Activated CD4-positive, alpha-beta T cell treated with anti-CD3 and anti-CD28 coated beads, Interleukin-2, amount 10 ng/mL, durations not matched to agents 7 days and 5 days (primary cell): ENCODE data around the gene ZEB2. TPM values are rescaled to one million over a fixed set of nuclear protein-coding genes. Genes with fewer than 3 reads are reported as not detected.

Experiments
- CTCF ChIA-PET: fragments of 350-600 bp; sonication (Branson Sonifier 250); formaldehyde crosslinking; loops from one replicate; lab custom pipeline; 2021; ENCODE audit warnings: antibody characterized with exemption; lab: Charles Lee
- POLR2A ChIA-PET: fragments of 350-600 bp; sonication (Branson Sonifier 250); formaldehyde crosslinking; loops from one replicate; lab custom pipeline; 2021; ENCODE audit warnings: antibody characterized with exemption; lab: Charles Lee
- DNase-seq: peaks from one replicate; pipeline ENCODE4 v3.0.0-alpha.2; 2020
- H3K27ac Mint-ChIP-seq: one replicate; pipeline ENCODE4 v1.8.0; 2021; ENCODE audit warnings: mild to moderate bottlenecking, moderate library complexity, mixed read lengths
- H3K27me3 Mint-ChIP-seq: one replicate; pipeline ENCODE4 v1.8.0; 2021; ENCODE audit warnings: mixed read lengths
- H3K36me3 Mint-ChIP-seq: one replicate; pipeline ENCODE4 v1.8.0; 2021; ENCODE audit warnings: low read depth, mixed read lengths
- H3K4me1 Mint-ChIP-seq: one replicate; pipeline ENCODE4 v1.8.0; 2021; ENCODE audit warnings: mixed read lengths
- H3K4me3 Mint-ChIP-seq: one replicate; pipeline ENCODE4 v1.8.0; 2021; ENCODE audit warnings: mild to moderate bottlenecking, moderate library complexity, mixed read lengths
- H3K9me3 Mint-ChIP-seq: one replicate; pipeline ENCODE4 v1.8.0; 2021; ENCODE audit warnings: mixed read lengths
- total RNA-seq, 2 experiments: library from RNA; stranded (reverse); gene quantifications; one replicate each; pipeline ENCODE4 v1.2.3, GENCODE V29; 2021

ZEB2 gene
- total RNA-seq, 2 experiments from 2014 or later: 3.3 to 3.5 TPM

DNA sequence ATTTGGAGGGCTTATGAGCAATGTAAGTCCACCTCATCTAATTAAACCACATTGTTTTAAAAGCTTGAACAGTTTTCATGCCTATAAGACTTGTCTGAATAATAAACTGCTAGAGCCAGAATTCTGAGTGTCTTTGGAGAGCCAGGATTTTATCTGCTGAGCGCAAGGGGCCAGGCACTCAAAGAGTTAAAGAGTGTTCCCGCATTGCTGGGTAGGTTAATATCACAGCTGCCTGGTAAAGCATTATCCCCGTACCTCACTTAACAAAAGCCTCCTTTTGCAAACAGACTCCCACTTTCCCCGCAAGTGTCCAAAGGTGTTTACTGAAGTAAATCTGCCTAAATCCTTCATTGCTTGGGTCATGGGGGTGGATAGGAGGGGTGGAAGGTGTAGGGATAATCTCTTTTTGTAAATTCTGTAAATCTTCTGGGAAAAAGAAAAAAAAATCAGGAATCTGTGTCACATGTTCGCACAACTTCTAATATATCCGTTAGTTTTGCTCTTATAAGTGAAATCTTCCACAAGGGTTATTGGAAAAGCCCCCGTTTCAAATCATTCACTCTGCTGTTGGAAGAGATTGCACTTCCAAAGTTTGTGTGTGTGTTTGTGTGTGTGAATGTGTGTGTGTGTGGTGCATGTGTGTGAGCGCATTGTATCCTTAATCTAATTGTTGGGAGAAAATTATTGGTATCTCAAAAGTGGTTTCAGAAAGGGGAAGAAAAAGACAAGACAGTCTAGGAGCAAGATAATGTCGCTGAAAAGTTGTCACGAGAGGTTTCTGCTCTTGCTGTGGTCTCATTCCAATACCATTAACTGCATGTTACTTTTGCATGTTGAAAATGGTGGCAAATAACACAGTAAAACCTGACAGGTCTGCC, 10.7 kb downstream of the ZEB2 start:
- H3K36me3 Mint-ChIP-seq: no peaks in the 10 kb centered on the region
- ChIA-PET CTCF (interaction anchor here (0.6 kb wide), 1 partner anchor 469 kb away, joined by 3 read pairs; no protein-coding TSS in a partner anchor), POLR2A (no interaction called here)
- peaks cover 2% of the 10 kb centered on the region for H3K4me1 Mint-ChIP-seq
- H3K27me3 Mint-ChIP-seq: peaks cover 66% of the 10 kb centered on the region
- H3K27ac Mint-ChIP-seq: no peak overlapping the region
- H3K9me3 Mint-ChIP-seq: no peaks in the 10 kb centered on the region
- DNase-seq: no peak
- H3K4me3 Mint-ChIP-seq: no peak overlapping the region

DNA sequence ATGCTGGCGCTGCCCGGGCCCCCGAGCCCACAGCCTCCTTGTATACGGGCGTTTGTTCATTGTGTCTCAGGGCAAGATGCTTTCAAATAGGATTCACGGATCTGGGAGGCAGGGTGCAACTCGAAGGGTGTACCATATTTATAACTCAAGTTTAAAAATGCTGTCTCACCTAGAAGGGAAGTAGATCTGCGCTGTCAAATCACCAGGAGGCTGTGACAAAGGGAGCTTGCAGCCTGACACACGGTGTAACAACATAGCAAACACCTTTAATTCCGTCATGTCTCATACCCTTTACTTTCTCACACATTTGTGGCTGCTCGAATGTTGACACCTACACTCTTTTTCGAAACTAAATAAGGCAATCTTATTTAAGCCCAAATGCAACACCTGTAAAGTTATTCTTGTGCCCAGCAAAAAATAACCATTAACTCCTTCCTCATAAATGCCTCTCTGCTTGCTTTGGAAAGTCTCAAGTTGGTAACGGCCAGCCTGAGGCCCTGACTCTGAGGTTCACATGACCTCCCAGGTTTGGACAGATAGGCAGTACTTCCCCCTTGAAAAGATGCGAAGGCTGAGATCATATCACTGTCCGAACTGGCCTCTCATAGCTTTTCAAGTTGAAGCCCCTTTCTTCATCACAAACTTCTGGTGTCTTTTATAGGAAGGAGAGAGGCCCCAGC, 11.6 kb downstream of the ZEB2 start:
- no peak for DNase-seq
- Mint-ChIP-seq H3K4me1 (peaks cover 2% of the 10 kb centered on the region), H3K9me3 (no peaks in the 10 kb centered on the region), H3K27me3 (peaks cover 58% of the 10 kb centered on the region), H3K27ac (no peak overlapping the region), H3K36me3 (no peaks in the 10 kb centered on the region), H3K4me3 (no peak overlapping the region)
- CTCF ChIA-PET: interaction anchor here (0.6 kb wide), 1 partner anchor 469 kb away, joined by 3 read pairs; no protein-coding TSS in a partner anchor
- POLR2A ChIA-PET: no interaction called here

DNA sequence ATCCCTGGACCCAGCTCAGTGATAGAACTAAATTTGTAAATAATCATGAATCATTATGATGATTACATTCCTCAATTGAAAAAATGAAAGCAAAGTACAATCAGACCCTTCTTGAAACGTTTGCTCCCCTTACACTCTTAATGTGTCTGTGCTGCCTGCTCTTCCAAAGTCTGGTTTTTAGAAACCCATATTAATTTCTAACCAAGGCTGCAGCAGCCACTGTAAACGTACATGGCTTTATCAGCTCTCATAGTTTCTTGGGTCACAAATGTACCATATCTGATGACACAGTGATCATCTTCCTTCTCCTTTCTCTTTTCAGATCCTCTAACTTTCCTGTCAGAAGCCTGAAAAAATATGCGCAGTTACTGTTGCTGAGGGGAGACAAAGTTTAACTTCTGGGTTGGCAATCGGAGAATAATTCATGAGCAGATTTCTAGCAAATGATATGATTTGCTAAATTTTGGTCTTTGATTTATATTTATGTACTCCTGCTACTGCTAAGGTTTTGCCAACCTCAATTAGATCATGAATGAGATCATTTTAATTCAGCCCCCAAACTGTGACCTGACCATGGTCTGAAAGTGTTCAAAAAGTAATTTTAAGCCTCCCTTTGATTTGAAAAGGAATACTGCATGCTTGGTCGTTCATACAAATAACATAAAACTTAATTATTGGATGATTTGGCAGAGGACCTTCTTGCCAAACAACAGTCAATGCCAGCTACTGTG, 12.3 kb downstream of the ZEB2 start:
- CTCF ChIA-PET: no interaction called here
- H3K36me3 Mint-ChIP-seq: no peaks in the 10 kb centered on the region
- H3K27me3 Mint-ChIP-seq: peaks cover 50% of the 10 kb centered on the region
- peaks cover 2% of the 10 kb centered on the region for H3K4me1 Mint-ChIP-seq
- H3K27ac Mint-ChIP-seq: no peak overlapping the region
- POLR2A ChIA-PET: no interaction called here
- no peak for DNase-seq
- H3K9me3 Mint-ChIP-seq: no peaks in the 10 kb centered on the region
- no peak overlapping the region for H3K4me3 Mint-ChIP-seq

GRCh38 chr2:144505245-144505831, 14.6 kb downstream of the ZEB2 start:
- Mint-ChIP-seq H3K9me3 (no peaks in the 10 kb centered on the region), H3K27ac (no peak overlapping the region), H3K36me3 (no peaks in the 10 kb centered on the region), H3K4me3 (no peak overlapping the region), H3K27me3 (peaks cover 41% of the 10 kb centered on the region), H3K4me1 (no peaks in the 10 kb centered on the region)
- POLR2A ChIA-PET: no interaction called here
- DNase-seq: no peak
- CTCF ChIA-PET: no interaction called here

- no peaks in the 10 kb centered on the region for H3K4me1 Mint-ChIP-seq
- no peak overlapping the region for H3K27ac Mint-ChIP-seq
- ChIA-PET POLR2A (no interaction called here), CTCF (interaction anchor here (0.6 to 1.1 kb wide), 2 partner anchors 9 to 91 kb away, joined by 4 read pairs; no protein-coding TSS in a partner anchor)
- no peaks in the 10 kb centered on the region for H3K9me3 Mint-ChIP-seq
- H3K4me3 Mint-ChIP-seq: no peak overlapping the region
- H3K36me3 Mint-ChIP-seq: no peaks in the 10 kb centered on the region
- H3K27me3 Mint-ChIP-seq: peaks cover 38% of the 10 kb centered on the region
- DNase-seq: no peak
Observed at GRCh38 chr2:144504218-144504641, 15.7 kb downstream of the ZEB2 start.

DNA sequence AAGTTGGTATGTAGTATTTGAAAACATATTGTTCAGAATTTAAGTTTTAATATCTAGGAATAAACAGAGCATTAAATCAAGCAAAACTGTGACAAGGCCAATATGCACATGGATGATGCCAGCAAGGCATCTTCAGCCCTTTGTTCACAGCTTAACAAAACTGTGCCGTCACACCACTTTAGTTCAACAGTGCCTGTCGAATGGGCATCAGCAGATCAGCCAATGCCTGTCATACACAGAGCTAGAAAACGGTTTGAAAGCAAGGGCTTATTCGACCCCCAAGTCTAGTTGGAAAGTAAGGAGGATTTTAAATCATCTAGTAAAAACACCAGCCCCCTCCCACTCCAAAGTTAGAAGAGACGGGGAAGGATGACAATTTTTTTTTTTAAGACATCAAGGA, 16.7 kb downstream of the ZEB2 start:
- Mint-ChIP-seq H3K27ac (no peak overlapping the region), H3K36me3 (no peaks in the 10 kb centered on the region), H3K27me3 (peaks cover 32% of the 10 kb centered on the region), H3K9me3 (no peaks in the 10 kb centered on the region), H3K4me3 (no peak overlapping the region), H3K4me1 (no peaks in the 10 kb centered on the region)
- CTCF ChIA-PET: no interaction called here
- POLR2A ChIA-PET: no interaction called here
- no peak for DNase-seq

GRCh38 chr2:144502369-144502768, 17.6 kb downstream of the ZEB2 start:
- POLR2A ChIA-PET: no interaction called here
- H3K4me3 Mint-ChIP-seq: no peak overlapping the region
- H3K4me1 Mint-ChIP-seq: no peaks in the 10 kb centered on the region
- no peak overlapping the region for H3K27ac Mint-ChIP-seq
- CTCF ChIA-PET: interaction anchor here (0.7 kb wide), 1 partner anchor 35 kb away, joined by 4 read pairs; no protein-coding TSS in a partner anchor
- peaks cover 24% of the 10 kb centered on the region for H3K27me3 Mint-ChIP-seq
- no peaks in the 10 kb centered on the region for H3K36me3 Mint-ChIP-seq
- DNase-seq: no peak
- H3K9me3 Mint-ChIP-seq: no peaks in the 10 kb centered on the region

GRCh38 chr2:144501627-144502026, 18.3 kb downstream of the ZEB2 start:
- H3K27me3 Mint-ChIP-seq: peaks cover 19% of the 10 kb centered on the region
- CTCF ChIA-PET: no interaction called here

DNA sequence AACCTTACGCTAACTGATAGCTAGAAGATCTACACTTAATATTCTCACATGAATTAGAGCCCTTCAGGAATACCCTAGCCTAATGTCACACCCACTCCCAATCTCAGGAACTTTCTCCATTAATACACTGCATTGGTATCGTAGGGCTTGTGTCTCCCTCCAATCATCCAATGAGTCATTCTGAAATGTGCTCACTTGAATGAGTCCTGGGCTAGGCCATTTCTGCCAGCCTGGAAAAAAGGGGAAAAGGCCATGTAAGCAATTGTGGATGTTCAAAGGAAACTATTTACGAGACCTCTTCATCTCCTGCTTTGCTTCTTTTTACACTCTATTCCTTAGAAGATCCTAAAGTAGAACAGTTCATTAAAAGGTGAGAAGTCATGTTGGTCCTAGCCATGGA, 18.8 kb downstream of the ZEB2 start:
- ChIA-PET CTCF (interaction anchor here (0.6 kb wide), 2 partner anchors 54 to 364 kb away, joined by 4 to 5 read pairs; no protein-coding TSS in a partner anchor), POLR2A (no interaction called here)
- no peaks in the 10 kb centered on the region for H3K9me3 Mint-ChIP-seq
- H3K36me3 Mint-ChIP-seq: no peaks in the 10 kb centered on the region
- no peak for DNase-seq
- H3K27me3 Mint-ChIP-seq: peaks cover 18% of the 10 kb centered on the region
- H3K4me3 Mint-ChIP-seq: no peak overlapping the region
- H3K4me1 Mint-ChIP-seq: no peaks in the 10 kb centered on the region
- H3K27ac Mint-ChIP-seq: no peak overlapping the region

More at GRCh38 chr2:144501627-144502026, 18.3 kb downstream of the ZEB2 start:
- no peak for DNase-seq
- POLR2A ChIA-PET: no interaction called here
- Mint-ChIP-seq H3K4me1 (no peaks in the 10 kb centered on the region), H3K27ac (no peak overlapping the region), H3K36me3 (no peaks in the 10 kb centered on the region), H3K4me3 (no peak overlapping the region), H3K9me3 (no peaks in the 10 kb centered on the region)

DNA sequence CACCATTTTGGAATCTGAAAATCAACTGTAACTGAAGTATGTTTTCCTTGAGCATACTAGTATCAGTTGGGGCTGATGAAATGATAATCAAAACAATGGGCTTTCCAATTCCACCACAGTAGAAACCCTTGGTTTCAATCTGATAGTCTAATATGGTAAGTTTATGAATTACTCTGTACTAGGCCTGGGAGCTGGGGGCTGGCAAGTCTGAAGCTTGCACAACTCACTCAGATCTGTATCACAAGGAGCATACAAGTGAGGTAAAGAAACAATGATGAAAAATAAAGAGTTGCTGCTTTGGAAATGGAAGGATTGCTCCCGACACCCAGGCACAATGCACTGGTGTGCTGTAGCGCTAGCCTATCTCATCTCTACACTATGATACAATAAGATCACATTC, 19.4 kb downstream of the ZEB2 start:
- ChIA-PET CTCF (interaction anchor here (0.6 kb wide), 2 partner anchors 53 to 365 kb away, joined by 4 to 5 read pairs; no protein-coding TSS in a partner anchor), POLR2A (no interaction called here)
- H3K4me3 Mint-ChIP-seq: no peak overlapping the region
- no peak overlapping the region for H3K27ac Mint-ChIP-seq
- DNase-seq: no peak
- H3K4me1 Mint-ChIP-seq: no peaks in the 10 kb centered on the region
- H3K9me3 Mint-ChIP-seq: no peaks in the 10 kb centered on the region
- H3K36me3 Mint-ChIP-seq: no peaks in the 10 kb centered on the region
- peaks cover 18% of the 10 kb centered on the region for H3K27me3 Mint-ChIP-seq

DNA sequence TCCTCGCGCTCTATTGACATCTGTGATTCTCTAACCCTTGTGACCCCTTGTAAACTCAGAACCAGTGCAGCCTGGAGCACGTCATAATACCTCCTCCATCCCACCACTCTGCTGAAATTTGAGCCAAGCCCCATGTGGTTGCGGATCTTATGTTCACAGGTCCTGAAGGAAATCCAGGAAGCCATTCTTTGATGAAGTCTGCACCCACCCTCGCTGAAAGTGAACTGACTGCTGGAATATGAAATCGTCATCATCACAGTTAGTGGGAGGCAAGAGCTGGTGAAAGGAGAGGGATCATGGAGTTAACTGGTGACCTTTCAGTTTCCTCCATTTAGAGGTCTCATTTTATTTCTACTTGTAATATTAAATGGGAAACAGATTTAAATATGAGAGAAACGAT, 21.6 kb downstream of the ZEB2 start:
- Mint-ChIP-seq H3K9me3 (no peaks in the 10 kb centered on the region), H3K4me3 (no peak overlapping the region), H3K27me3 (peaks cover 8% of the 10 kb centered on the region), H3K4me1 (no peaks in the 10 kb centered on the region), H3K27ac (no peak overlapping the region), H3K36me3 (no peaks in the 10 kb centered on the region)
- CTCF ChIA-PET: no interaction called here
- DNase-seq: no peak
- POLR2A ChIA-PET: no interaction called here

- H3K27ac Mint-ChIP-seq: no peak overlapping the region
- peaks cover 5% of the 10 kb centered on the region for H3K27me3 Mint-ChIP-seq
- no peak overlapping the region for H3K4me3 Mint-ChIP-seq
- CTCF ChIA-PET: interaction anchor here (0.6 kb wide), 1 partner anchor 127 kb away, joined by 3 read pairs; no protein-coding TSS in a partner anchor
- POLR2A ChIA-PET: interaction anchor here (0.6 kb wide), 1 partner anchor 302 kb away, joined by 3 read pairs; no protein-coding TSS in a partner anchor
- no peaks in the 10 kb centered on the region for H3K9me3 Mint-ChIP-seq
- peaks cover 1% of the 10 kb centered on the region for H3K4me1 Mint-ChIP-seq
- DNase-seq: no peak
- H3K36me3 Mint-ChIP-seq: no peaks in the 10 kb centered on the region
Observed at GRCh38 chr2:144496977-144497598, 22.8 kb downstream of the ZEB2 start.
